Stimulated activated CD4-positive, alpha-beta T cell treated with anti-CD3 and anti-CD28 coated beads, TNF-alpha, amount 100 ng/mL, for 4 hours (primary cell): ENCODE measurements around the gene GNG13.
"Not testable (repeated sequence)": the region's sequence is repeated elsewhere in the genome, so short reads cannot be mapped to it uniquely, and the experiment has no call there.

Experiments used
- DNase-seq, 3 experiments: peaks; one replicate each; pipeline ENCODE4 v3.0.0-alpha.2; 2020; ENCODE audit warnings: low read depth in 3 of 3

GNG13 gene

GRCh38 chr16:761625-762513 is 38.7 kb downstream of the GNG13 start:
- DNase-seq: no peak

GRCh38 chr16:760545-761343 is 39.8 kb downstream of the GNG13 start, which contains the start of gene MSLN:
MSLN (plus strand) TSS chr16:760734; CDS start chr16:762681, 1,947 bp downstream.
- DNase-seq: no peak

- no peak for DNase-seq
Observed at GRCh38 chr16:760065-760464, 40.5 kb downstream of the GNG13 start.

- no peak for DNase-seq
Observed at GRCh38 chr16:759110-759910, 41.2 kb downstream of the GNG13 start.

- DNase-seq: no peak
Observed at GRCh38 chr16:756428-756827, 44.1 kb downstream of the GNG13 start.

- no peak for DNase-seq
Observed at GRCh38 chr16:754656-755055, 45.9 kb downstream of the GNG13 start.

- not testable (repeated sequence) for DNase-seq
Observed at GRCh38 chr16:754121-754607, 46.4 kb downstream of the GNG13 start.

GRCh38 chr16:752007-752312 is 48.6 kb downstream of the GNG13 start:
- no peak for DNase-seq

- DNase-seq: no peak
Observed at GRCh38 chr16:751152-752006, 49.2 kb downstream of the GNG13 start.

GRCh38 chr16:750485-750884 is 50.0 kb downstream of the GNG13 start:
- no peak for DNase-seq

- DNase-seq: no peak
Observed at GRCh38 chr16:749010-749409, 51.5 kb downstream of the GNG13 start.
